HepG2 (cell line): ENCODE measurements around the gene PTGR3. TPM values are rescaled to one million over a fixed set of nuclear protein-coding genes. Genes with fewer than 3 reads are reported as not detected.

ENCODE experiments used
- FOSL1 ChIP-seq: sonication (generic); formaldehyde crosslinking; IDR thresholded peaks from 2 replicates; pipeline ENCODE4 v1.9.0; 2021; ENCODE audit warnings: missing genetic modification reagents, borderline replicate concordance
- HMG20B ChIP-seq: conservative IDR thresholded peaks from 2 replicates; pipeline ENCODE4 v1.6.1; 2016; ENCODE audit warnings: missing genetic modification reagents, missing compliant biosample characterization
- HNRNPK ChIP-seq: fragments of 200-400 bp; formaldehyde crosslinking; IDR thresholded peaks from 2 replicates; pipeline ENCODE4 v1.6.1; 2018; ENCODE audit warnings: low read length, low read depth, moderate library complexity, mild to moderate bottlenecking; ENCODE audit not compliant: poor library complexity, severe bottlenecking
- LCORL ChIP-seq, 2 experiments: fragments of 450-650 bp in 1 of 2; sonication (generic) in 1 of 2; formaldehyde crosslinking in 1 of 2; IDR thresholded peaks; 2 replicates each; pipeline versions ENCODE4 v1.5.0 to v1.6.1; 2017 to 2020; ENCODE audit warnings: antibody characterized with exemption in 1 of 2, missing genetic modification reagents in 1 of 2
- NFKBIZ ChIP-seq: IDR thresholded peaks from 2 replicates; pipeline ENCODE4 v1.6.1; 2018; ENCODE audit warnings: missing genetic modification reagents, missing compliant biosample characterization
- RFXAP ChIP-seq: sonication (generic); formaldehyde crosslinking; IDR thresholded peaks from 2 replicates; pipeline ENCODE4 v1.4.0; 2020; ENCODE audit warnings: missing genetic modification reagents, borderline replicate concordance
- ZC3H4 ChIP-seq: sonication (generic); formaldehyde crosslinking; IDR thresholded peaks from 2 replicates; pipeline ENCODE4 v1.4.0; 2020; ENCODE audit warnings: missing genetic modification reagents, borderline replicate concordance
- ZNF138 ChIP-seq: sonication (generic); formaldehyde crosslinking; IDR thresholded peaks from 2 replicates; pipeline ENCODE4 v1.5.0; 2020; ENCODE audit warnings: mild to moderate bottlenecking, low read depth, missing genetic modification reagents
- ZNF558 ChIP-seq: sonication (generic); formaldehyde crosslinking; IDR thresholded peaks from 2 replicates; pipeline ENCODE4 v1.9.0; 2022; ENCODE audit warnings: mild to moderate bottlenecking, missing genetic modification reagents, borderline replicate concordance
- ZNF670 ChIP-seq: sonication (generic); formaldehyde crosslinking; IDR thresholded peaks from 2 replicates; pipeline ENCODE4 v1.8.0; 2022; ENCODE audit warnings: mild to moderate bottlenecking, missing genetic modification reagents, borderline replicate concordance
- ZNF749 ChIP-seq: sonication (generic); formaldehyde crosslinking; IDR thresholded peaks from 2 replicates; pipeline ENCODE4 v1.8.0; 2022; ENCODE audit warnings: mild to moderate bottlenecking, missing genetic modification reagents, moderate library complexity, borderline replicate concordance
- polyA plus RNA-seq, 8 experiments: library from polyadenylated mRNA; depleted of rRNA in 3 of 8; stranded (reverse) in 7 of 8; unstranded in 1 of 8; fragments of >200 nt; fragmentation: Illumina TruSeq in 4 of 8; extraction: Trizol in 4 of 8; gene quantifications; 2 replicates each; pipeline versions ENCODE4 v1.2.1 to v1.2.3, GENCODE V29; 2011 to 2016; ENCODE audit warnings: low read depth in 4 of 8, missing spikeins in 1 of 8, mixed read lengths in 1 of 8; ENCODE audit not compliant: insufficient read depth in 1 of 8
- total RNA-seq, 5 experiments: library from RNA; depleted of rRNA; stranded (reverse); fragments of >200 nt; fragmentation: Illumina TruSeq; extraction: Trizol; gene quantifications; 2 replicates each; pipeline ENCODE4 v1.2.3, GENCODE V29; 2016; ENCODE audit warnings: low read depth in 1 of 5
- TF ChIP-seq, protein P1 (sequence below): sonication (generic); formaldehyde crosslinking; IDR thresholded peaks from 2 replicates; pipeline ENCODE4 v1.4.0; 2020; ENCODE audit warnings: missing genetic modification reagents, mild to moderate bottlenecking, borderline replicate concordance
- TF ChIP-seq, protein P2 (sequence below): sonication (generic); formaldehyde crosslinking; IDR thresholded peaks from 2 replicates; pipeline ENCODE4 v1.4.0; 2020; ENCODE audit warnings: missing genetic modification reagents
- TF ChIP-seq, protein P3 (sequence below): sonication (generic); formaldehyde crosslinking; IDR thresholded peaks from 2 replicates; pipeline ENCODE4 v1.5.0; 2020; ENCODE audit warnings: missing genetic modification reagents
- TF ChIP-seq, protein P4 (sequence below): sonication (generic); formaldehyde crosslinking; conservative IDR thresholded peaks from 2 replicates; pipeline ENCODE4 v1.5.0; 2020; ENCODE audit warnings: missing genetic modification reagents
- TF ChIP-seq, protein P5 (sequence below): sonication (generic); formaldehyde crosslinking; IDR thresholded peaks from 2 replicates; pipeline ENCODE4 v1.5.0; 2020; ENCODE audit warnings: missing genetic modification reagents, mild to moderate bottlenecking, borderline replicate concordance

Gene PTGR3
- total and polyA plus RNA-seq, 2 of the 13 experiments (the other 11 are each of a cell fraction or from before 2014, with no cell fraction given) = 11.5 to 25.3 TPM

DNA sequence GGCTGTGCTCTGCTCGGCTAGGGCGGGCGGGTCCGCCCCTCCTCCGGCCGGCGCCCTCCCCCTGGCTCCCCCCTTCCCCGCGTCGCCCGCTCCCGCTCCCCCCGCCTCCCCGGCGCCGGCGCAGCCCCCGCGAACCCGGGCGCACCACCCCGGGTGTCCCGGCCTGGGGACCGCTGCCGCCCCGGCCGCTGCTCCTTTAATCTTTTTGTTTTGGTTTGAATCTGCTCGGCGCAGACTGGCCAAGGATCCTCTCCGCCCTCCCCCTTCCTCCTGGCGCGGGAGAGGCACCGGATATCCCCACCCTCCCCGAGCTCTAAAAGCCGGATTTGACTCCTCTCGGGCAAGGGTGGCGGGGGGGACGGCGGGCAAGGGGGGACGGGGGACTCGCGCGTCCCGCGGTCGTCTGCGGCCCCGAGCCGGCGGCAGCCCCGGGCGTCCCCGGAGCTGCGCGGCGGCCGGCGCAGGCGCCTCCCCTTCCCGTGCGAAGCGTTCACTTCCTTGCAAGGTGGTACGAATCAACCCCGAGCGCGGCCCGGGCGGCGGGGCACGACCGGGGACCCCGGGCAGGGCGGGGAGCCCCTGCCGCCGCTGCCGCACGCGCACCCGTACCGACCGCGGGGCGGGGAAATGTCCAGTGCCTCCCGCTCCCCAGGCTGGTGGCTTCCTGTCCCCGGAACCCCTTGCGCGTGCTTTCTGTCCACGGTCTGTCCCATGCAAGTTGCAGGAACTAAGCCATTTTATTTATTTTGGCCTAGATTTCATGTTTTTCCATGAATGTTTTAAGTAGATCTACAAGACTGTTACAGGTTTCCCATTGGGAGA, at the start of gene PTGR3 (continued):
- TF ChIP-seq, protein P1, sequence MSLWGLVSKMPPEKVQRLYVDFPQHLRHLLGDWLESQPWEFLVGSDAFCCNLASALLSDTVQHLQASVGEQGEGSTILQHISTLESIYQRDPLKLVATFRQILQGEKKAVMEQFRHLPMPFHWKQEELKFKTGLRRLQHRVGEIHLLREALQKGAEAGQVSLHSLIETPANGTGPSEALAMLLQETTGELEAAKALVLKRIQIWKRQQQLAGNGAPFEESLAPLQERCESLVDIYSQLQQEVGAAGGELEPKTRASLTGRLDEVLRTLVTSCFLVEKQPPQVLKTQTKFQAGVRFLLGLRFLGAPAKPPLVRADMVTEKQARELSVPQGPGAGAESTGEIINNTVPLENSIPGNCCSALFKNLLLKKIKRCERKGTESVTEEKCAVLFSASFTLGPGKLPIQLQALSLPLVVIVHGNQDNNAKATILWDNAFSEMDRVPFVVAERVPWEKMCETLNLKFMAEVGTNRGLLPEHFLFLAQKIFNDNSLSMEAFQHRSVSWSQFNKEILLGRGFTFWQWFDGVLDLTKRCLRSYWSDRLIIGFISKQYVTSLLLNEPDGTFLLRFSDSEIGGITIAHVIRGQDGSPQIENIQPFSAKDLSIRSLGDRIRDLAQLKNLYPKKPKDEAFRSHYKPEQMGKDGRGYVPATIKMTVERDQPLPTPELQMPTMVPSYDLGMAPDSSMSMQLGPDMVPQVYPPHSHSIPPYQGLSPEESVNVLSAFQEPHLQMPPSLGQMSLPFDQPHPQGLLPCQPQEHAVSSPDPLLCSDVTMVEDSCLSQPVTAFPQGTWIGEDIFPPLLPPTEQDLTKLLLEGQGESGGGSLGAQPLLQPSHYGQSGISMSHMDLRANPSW (CRISPR knock-in tag) = no peak
- no peak for TF ChIP-seq NFKBIZ (CRISPR knock-in tag)
- TF ChIP-seq, protein P2, sequence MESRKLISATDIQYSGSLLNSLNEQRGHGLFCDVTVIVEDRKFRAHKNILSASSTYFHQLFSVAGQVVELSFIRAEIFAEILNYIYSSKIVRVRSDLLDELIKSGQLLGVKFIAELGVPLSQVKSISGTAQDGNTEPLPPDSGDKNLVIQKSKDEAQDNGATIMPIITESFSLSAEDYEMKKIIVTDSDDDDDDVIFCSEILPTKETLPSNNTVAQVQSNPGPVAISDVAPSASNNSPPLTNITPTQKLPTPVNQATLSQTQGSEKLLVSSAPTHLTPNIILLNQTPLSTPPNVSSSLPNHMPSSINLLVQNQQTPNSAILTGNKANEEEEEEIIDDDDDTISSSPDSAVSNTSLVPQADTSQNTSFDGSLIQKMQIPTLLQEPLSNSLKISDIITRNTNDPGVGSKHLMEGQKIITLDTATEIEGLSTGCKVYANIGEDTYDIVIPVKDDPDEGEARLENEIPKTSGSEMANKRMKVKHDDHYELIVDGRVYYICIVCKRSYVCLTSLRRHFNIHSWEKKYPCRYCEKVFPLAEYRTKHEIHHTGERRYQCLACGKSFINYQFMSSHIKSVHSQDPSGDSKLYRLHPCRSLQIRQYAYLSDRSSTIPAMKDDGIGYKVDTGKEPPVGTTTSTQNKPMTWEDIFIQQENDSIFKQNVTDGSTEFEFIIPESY (CRISPR knock-in tag) = no peak
- 0 out of 2 replicates have a peak, but pooled peaks have one; percentile 52 for TF ChIP-seq ZNF749 (CRISPR knock-in tag)
- TF ChIP-seq, protein P3, sequence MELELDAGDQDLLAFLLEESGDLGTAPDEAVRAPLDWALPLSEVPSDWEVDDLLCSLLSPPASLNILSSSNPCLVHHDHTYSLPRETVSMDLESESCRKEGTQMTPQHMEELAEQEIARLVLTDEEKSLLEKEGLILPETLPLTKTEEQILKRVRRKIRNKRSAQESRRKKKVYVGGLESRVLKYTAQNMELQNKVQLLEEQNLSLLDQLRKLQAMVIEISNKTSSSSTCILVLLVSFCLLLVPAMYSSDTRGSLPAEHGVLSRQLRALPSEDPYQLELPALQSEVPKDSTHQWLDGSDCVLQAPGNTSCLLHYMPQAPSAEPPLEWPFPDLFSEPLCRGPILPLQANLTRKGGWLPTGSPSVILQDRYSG (CRISPR knock-in tag) = 0 out of 2 replicates have a peak, but pooled peaks have one; percentile 25
- TF ChIP-seq HMG20B = no peak
- no peak for TF ChIP-seq HNRNPK
- no peak for TF ChIP-seq FOSL1 (CRISPR knock-in tag)
- TF ChIP-seq LCORL (IDR thresholded peaks at IDR 0.05) = no peak
- TF ChIP-seq LCORL (CRISPR knock-in tag; IDR thresholded peaks at IDR 0.05) = peak; percentile 46
- TF ChIP-seq ZNF670 (CRISPR knock-in tag) = 0 out of 2 replicates have a peak, but pooled peaks have one; percentile 24
- TF ChIP-seq, protein P4, sequence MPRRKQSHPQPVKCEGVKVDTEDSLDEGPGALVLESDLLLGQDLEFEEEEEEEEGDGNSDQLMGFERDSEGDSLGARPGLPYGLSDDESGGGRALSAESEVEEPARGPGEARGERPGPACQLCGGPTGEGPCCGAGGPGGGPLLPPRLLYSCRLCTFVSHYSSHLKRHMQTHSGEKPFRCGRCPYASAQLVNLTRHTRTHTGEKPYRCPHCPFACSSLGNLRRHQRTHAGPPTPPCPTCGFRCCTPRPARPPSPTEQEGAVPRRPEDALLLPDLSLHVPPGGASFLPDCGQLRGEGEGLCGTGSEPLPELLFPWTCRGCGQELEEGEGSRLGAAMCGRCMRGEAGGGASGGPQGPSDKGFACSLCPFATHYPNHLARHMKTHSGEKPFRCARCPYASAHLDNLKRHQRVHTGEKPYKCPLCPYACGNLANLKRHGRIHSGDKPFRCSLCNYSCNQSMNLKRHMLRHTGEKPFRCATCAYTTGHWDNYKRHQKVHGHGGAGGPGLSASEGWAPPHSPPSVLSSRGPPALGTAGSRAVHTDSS (CRISPR knock-in tag) = no peak
- peak; percentile 76; the same call in 1 of the 2 replicates for TF ChIP-seq ZNF558
- TF ChIP-seq ZNF138 = no peak
- no peak for TF ChIP-seq ZC3H4
- TF ChIP-seq, protein P5, sequence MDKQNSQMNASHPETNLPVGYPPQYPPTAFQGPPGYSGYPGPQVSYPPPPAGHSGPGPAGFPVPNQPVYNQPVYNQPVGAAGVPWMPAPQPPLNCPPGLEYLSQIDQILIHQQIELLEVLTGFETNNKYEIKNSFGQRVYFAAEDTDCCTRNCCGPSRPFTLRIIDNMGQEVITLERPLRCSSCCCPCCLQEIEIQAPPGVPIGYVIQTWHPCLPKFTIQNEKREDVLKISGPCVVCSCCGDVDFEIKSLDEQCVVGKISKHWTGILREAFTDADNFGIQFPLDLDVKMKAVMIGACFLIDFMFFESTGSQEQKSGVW (CRISPR knock-in tag) = no peak
- no peak for TF ChIP-seq RFXAP
